Endothelial cell of umbilical vein (primary cell): ENCODE results near the gene TLE1. TPM values are rescaled to one million over a fixed set of nuclear protein-coding genes. Genes with fewer than 3 reads are reported as not detected.
A peak's percentile ranks its signal among the peaks of the same experiment; 100 is the strongest.

Experiments used
- BruUV-seq: library from RNA; stranded (reverse); fragments of 400-500 nt; replicated peaks from 2 replicates; lab custom pipeline; 2021; lab: Mats Ljungman, UMichigan
- CTCF ChIA-PET: fragments of 300-600, 350-600 bp; sonication (Branson Sonifier 250); formaldehyde crosslinking; loops from one replicate; lab custom pipeline; 2021; ENCODE audit warnings: antibody characterized with exemption, inconsistent platforms; lab: Charles Lee
- POLR2A ChIA-PET: fragments of 300-600, 350-600 bp; sonication (Branson Sonifier 250); formaldehyde crosslinking; loops from one replicate; lab custom pipeline; 2021; ENCODE audit warnings: antibody characterized with exemption, inconsistent platforms; lab: Charles Lee
- DNase-seq: peaks from one replicate; pipeline ENCODE4 v3.0.0-alpha.2; 2011; ENCODE audit warnings: low read depth, low spot score
- FAIRE-seq: peaks from 2 replicates; lab custom pipeline; 2011; peaks lifted over from hg19 to GRCh38; lab: Jason Lieb, UNC
- H2AFZ ChIP-seq: 2 replicates; pipeline ENCODE4 v1.6.0; 2012; ENCODE audit warnings: low read depth, low read length, control low read depth, inconsistent platforms
- H3K27ac ChIP-seq: 2 replicates; pipeline ENCODE4 v1.5.1; 2011; ENCODE audit warnings: low read depth, mild to moderate bottlenecking, control low read depth, low read length, moderate library complexity; ENCODE audit not compliant: insufficient read depth
- H3K27me3 ChIP-seq, 2 experiments: 2 replicates each; pipeline versions ENCODE4 v1.6.0 to v1.6.1; 2011; ENCODE audit warnings: low read length in 2 of 2, mixed read lengths in 1 of 2; ENCODE audit not compliant: control insufficient read depth in 2 of 2, insufficient read depth in 2 of 2
- H3K36me3 ChIP-seq, 2 experiments: 2 replicates in 1 of 2; 3 replicates in 1 of 2; pipeline ENCODE4 v1.5.1; 2011; ENCODE audit warnings: low read length in 2 of 2, mild to moderate bottlenecking in 1 of 2, moderate library complexity in 1 of 2; ENCODE audit not compliant: control insufficient read depth in 2 of 2, insufficient read depth in 2 of 2; ENCODE audit errors: extremely low read depth in 1 of 2
- H3K4me1 ChIP-seq: 3 replicates; pipeline ENCODE4 v1.5.1; 2011; ENCODE audit warnings: mild to moderate bottlenecking, low read length; ENCODE audit not compliant: control insufficient read depth, insufficient read depth; ENCODE audit errors: extremely low read depth
- H3K4me2 ChIP-seq: 2 replicates; pipeline ENCODE4 v1.6.1; 2011; ENCODE audit warnings: low read length, control low read depth, mixed read lengths; ENCODE audit not compliant: insufficient read depth
- H3K4me3 ChIP-seq, 3 experiments: fragments of 200-600 bp in 1 of 3; sonication (generic), shearing (Covaris generic) in 1 of 3; replicated peaks in 1 of 3; 2 replicates each; pipeline ENCODE4 v1.5.1; 2011 to 2016; ENCODE audit warnings: control low read depth in 3 of 3, low read length in 3 of 3, mild to moderate bottlenecking in 2 of 3, inconsistent platforms in 1 of 3, low read depth in 1 of 3, moderate library complexity in 1 of 3; ENCODE audit not compliant: insufficient read depth in 1 of 3
- H3K79me2 ChIP-seq: 2 replicates; pipeline ENCODE4 v1.6.0; 2012; ENCODE audit warnings: low read length, inconsistent platforms; ENCODE audit not compliant: control insufficient read depth, insufficient read depth
- H3K9ac ChIP-seq: replicated peaks from 2 replicates; pipeline ENCODE3; 2011; ENCODE audit warnings: low read length, control low read depth; ENCODE audit not compliant: insufficient read depth; ENCODE audit errors: extremely low read depth
- H3K9me1 ChIP-seq: replicated peaks from 3 replicates; pipeline ENCODE4 v1.6.0; 2011; ENCODE audit warnings: mild to moderate bottlenecking, low read length; ENCODE audit not compliant: control insufficient read depth, insufficient read depth; ENCODE audit errors: extremely low read depth
- H3K9me3 ChIP-seq: replicated peaks from 2 replicates; pipeline ENCODE4 v1.5.1; 2012; ENCODE audit warnings: low read length, inconsistent platforms; ENCODE audit not compliant: control insufficient read depth, insufficient read depth
- H4K20me1 ChIP-seq: replicated peaks from 2 replicates; pipeline ENCODE3; 2011; ENCODE audit warnings: mild to moderate bottlenecking, low read length; ENCODE audit not compliant: control insufficient read depth, insufficient read depth; ENCODE audit errors: extremely low read depth
- FOS ChIP-seq: IDR thresholded peaks from 2 replicates; pipeline ENCODE4 v1.6.1; 2011; ENCODE audit warnings: mild to moderate bottlenecking, low read length, moderate library complexity, borderline replicate concordance; ENCODE audit not compliant: insufficient read depth
- MYC ChIP-seq: IDR thresholded peaks from one replicate; pipeline ENCODE4 v1.6.1; 2011; ENCODE audit warnings: mild to moderate bottlenecking, low read depth, low read length
- dilution Hi-C: fragments of 300-500 bp; cut with MboI; formaldehyde crosslinking; loops from one replicate; pipeline ENCODE4 v1.15.0; 2019; ENCODE audit warnings: low sequenced_read_pairs; ENCODE audit not compliant: extremely low pct_ligation_motif_present
- intact Hi-C: fragments of 100-400 bp; cut with micrococcal nuclease; formaldehyde crosslinking; loops from one replicate; pipeline ENCODE4 v1.10.0; 2022
- polyA plus RNA-seq, 4 experiments: library from polyadenylated mRNA; depleted of rRNA in 3 of 4; stranded (reverse) in 3 of 4; unstranded in 1 of 4; fragments of >200 nt; gene quantifications; 2 replicates each; pipeline versions ENCODE4 v1.2.1 to v1.2.3, GENCODE V29; 2011 to 2012; ENCODE audit warnings: missing spikeins in 1 of 4
- small RNA-seq: library from RNA; depleted of rRNA; stranded (forward); fragments of <200 nt; gene quantifications from one replicate; pipeline ENCODE3, GENCODE V24; 2012; ENCODE audit warnings: low replicate concordance, low read depth; ENCODE audit not compliant: insufficient read depth, insufficient read length
- total RNA-seq: library from RNA; stranded (reverse); gene quantifications from 2 replicates; pipeline ENCODE4 v1.2.3, GENCODE V29; 2021
- TF ChIP-seq, protein P1 (sequence below), 2 donors: IDR thresholded peaks; 1 replicate in 1 of 2; 2 replicates in 1 of 2; pipeline ENCODE4 v1.5.1; 2011; ENCODE audit warnings: low read length in 2 of 2, mild to moderate bottlenecking in 2 of 2, moderate library complexity in 2 of 2, control low read depth in 1 of 2, inconsistent platforms in 1 of 2, low read depth in 1 of 2; ENCODE audit not compliant: insufficient read depth in 1 of 2; ENCODE audit errors: extremely low read depth in 1 of 2

TLE1 gene
- total and polyA plus RNA-seq, 2 donors (not counting 3 experiments of a cell fraction or from before 2014, with no cell fraction given) = 55.0 to 58.2 TPM

DNA sequence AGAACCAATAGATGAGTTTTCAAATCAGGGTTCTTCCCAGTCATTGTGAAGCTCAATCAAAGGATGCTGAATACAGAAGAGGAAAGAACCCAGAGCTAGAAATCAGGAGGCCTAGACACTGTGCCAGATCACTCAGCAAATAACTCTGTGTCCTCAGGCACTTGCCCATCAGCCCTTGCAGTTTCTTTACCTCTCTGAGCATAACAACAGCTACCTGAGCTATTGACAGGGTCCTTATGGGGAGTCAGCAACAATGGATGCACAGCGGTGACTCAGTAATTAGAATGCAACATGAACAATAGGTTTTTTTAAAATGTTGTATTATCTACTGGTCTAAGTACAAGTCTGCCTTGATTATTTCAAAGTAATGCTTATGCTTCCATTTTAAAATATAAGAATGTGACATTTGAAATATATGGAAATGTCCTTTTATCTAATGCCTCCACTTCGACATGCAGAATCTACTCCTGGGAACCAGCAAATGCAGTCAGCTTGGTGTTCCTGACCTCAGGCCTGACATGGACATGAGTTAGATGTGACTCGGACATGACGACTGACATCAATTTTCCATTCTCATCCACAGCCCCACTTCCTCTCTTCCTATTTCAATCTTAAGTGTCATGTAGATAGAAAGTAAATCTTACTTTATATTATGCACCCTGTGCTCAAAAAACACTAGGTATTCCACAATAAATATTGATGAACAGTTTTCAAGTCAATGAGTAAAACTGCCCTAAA lies 155.0 kb downstream of the TLE1 start:
- no peak overlapping the region for H3K27ac ChIP-seq
- TF ChIP-seq, protein P1, sequence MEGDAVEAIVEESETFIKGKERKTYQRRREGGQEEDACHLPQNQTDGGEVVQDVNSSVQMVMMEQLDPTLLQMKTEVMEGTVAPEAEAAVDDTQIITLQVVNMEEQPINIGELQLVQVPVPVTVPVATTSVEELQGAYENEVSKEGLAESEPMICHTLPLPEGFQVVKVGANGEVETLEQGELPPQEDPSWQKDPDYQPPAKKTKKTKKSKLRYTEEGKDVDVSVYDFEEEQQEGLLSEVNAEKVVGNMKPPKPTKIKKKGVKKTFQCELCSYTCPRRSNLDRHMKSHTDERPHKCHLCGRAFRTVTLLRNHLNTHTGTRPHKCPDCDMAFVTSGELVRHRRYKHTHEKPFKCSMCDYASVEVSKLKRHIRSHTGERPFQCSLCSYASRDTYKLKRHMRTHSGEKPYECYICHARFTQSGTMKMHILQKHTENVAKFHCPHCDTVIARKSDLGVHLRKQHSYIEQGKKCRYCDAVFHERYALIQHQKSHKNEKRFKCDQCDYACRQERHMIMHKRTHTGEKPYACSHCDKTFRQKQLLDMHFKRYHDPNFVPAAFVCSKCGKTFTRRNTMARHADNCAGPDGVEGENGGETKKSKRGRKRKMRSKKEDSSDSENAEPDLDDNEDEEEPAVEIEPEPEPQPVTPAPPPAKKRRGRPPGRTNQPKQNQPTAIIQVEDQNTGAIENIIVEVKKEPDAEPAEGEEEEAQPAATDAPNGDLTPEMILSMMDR (IDR thresholded peaks at IDR 0.05; ENCODE audit: extremely low read depth in 1 of 2, insufficient read depth in 1 of 2, low read depth in 1 of 2, low read length in 2 of 2) = no peak
- TF ChIP-seq MYC = no peak
- peak; percentile 53 for TF ChIP-seq FOS
- H3K9me3 ChIP-seq = no peaks in the 10 kb centered on the region
- dilution Hi-C loops (no loop called here), intact Hi-C loops (no loop called here)
- no TSS peak for BruUV-seq
- no peak overlapping the region for H3K9ac ChIP-seq
- H4K20me1 ChIP-seq = no peaks in the 10 kb centered on the region
- FAIRE-seq (no peak), DNase-seq (no peak)
- no peak overlapping the region for H3K4me3 ChIP-seq
- no peaks in the 10 kb centered on the region for H3K27me3 ChIP-seq
- H3K9me1 ChIP-seq = no peaks in the 10 kb centered on the region
- no peak overlapping the region for H3K4me2 ChIP-seq
- H2AFZ ChIP-seq = no peak overlapping the region
- ChIA-PET POLR2A (no interaction called here), CTCF (no interaction called here)
- no peaks in the 10 kb centered on the region for H3K36me3 ChIP-seq
- peaks cover 6% of the 10 kb centered on the region for H3K4me1 ChIP-seq
- H3K79me2 ChIP-seq = no peaks in the 10 kb centered on the region

Small RNA genes within 50 kb of the gene (small RNA-seq; reads per million reads assigned to genes)
- gene RNU6-1035P = not detected

Other genes starting within 250 kb of the TLE1 start
- gene SPATA31D4, start 238.9 kb upstream of the TLE1 start, total RNA-seq = not detected in 2 replicates
- gene SPATA31D4, start 238.9 kb upstream of the TLE1 start, polyA plus RNA-seq = not detected in 2 replicates